Calu3 (cell line): ENCODE data around the gene TMEM168. TPM values are rescaled to one million over a fixed set of nuclear protein-coding genes. Genes with fewer than 3 reads are reported as not detected.
"Not testable (repeated sequence)": the region's sequence is repeated elsewhere in the genome, so short reads cannot be mapped to it uniquely, and the experiment has no call there.

ENCODE experiments used
- BruUV-seq: library from RNA; stranded (reverse); fragments of 400-500 nt; replicated peaks from 2 replicates; lab custom pipeline; 2021; lab: Mats Ljungman, UMichigan
- CTCF ChIA-PET: fragments of 300-600 bp; sonication (Branson Sonifier 250); formaldehyde crosslinking; loops from one replicate; lab custom pipeline; 2022; ENCODE audit warnings: antibody characterized with exemption; lab: Charles Lee
- DNase-seq: peaks from one replicate; pipeline ENCODE4 v3.0.0; 2022
- H3K27ac Mint-ChIP-seq: one replicate; pipeline ENCODE4 v1.8.0; 2022; ENCODE audit warnings: mixed read lengths; ENCODE audit not compliant: unreplicated experiment
- H3K27me3 Mint-ChIP-seq: one replicate; pipeline ENCODE4 v1.8.0; 2022; ENCODE audit warnings: mixed read lengths; ENCODE audit not compliant: unreplicated experiment
- H3K36me3 Mint-ChIP-seq: one replicate; pipeline ENCODE4 v1.8.0; 2022; ENCODE audit warnings: mild to moderate bottlenecking, moderate library complexity, mixed read lengths; ENCODE audit not compliant: insufficient read depth, unreplicated experiment
- H3K4me1 Mint-ChIP-seq: one replicate; pipeline ENCODE4 v1.8.0; 2022; ENCODE audit warnings: mild to moderate bottlenecking, low read depth, mixed read lengths; ENCODE audit not compliant: unreplicated experiment
- H3K4me3 Mint-ChIP-seq: one replicate; pipeline ENCODE4 v1.8.0; 2022; ENCODE audit warnings: mild to moderate bottlenecking, low read depth, moderate library complexity, mixed read lengths; ENCODE audit not compliant: unreplicated experiment
- H3K9me3 Mint-ChIP-seq: one replicate; pipeline ENCODE4 v1.8.0; 2022; ENCODE audit warnings: low read depth, mixed read lengths; ENCODE audit not compliant: unreplicated experiment
- CTCF ChIP-seq: fragments of 200-600 bp; IDR thresholded peaks from one replicate; pipeline ENCODE4 v1.8.0; 2022; ENCODE audit warnings: antibody characterized with exemption; ENCODE audit not compliant: unreplicated experiment
- intact Hi-C: fragments of 100-400 bp; cut with micrococcal nuclease; formaldehyde crosslinking; loops from one replicate; pipeline ENCODE4 v1.10.0; 2022; ENCODE audit not compliant: unreplicated experiment
- total RNA-seq: library from RNA; stranded (reverse); gene quantifications from 2 replicates; pipeline ENCODE4 v1.2.3, GENCODE V29; 2022

Gene TMEM168
- total RNA-seq, 1 experiment from 2014 or later = 20.6 TPM

GRCh38 chr7:112800486-112800885 lies 10.3 kb upstream of the TMEM168 start:
- CTCF ChIA-PET = no interaction called here
- H3K36me3 Mint-ChIP-seq = no peaks in the 10 kb centered on the region
- H3K27me3 Mint-ChIP-seq = peaks cover 5% of the 10 kb centered on the region
- TF ChIP-seq CTCF = no peak
- no peak overlapping the region for H3K4me3 Mint-ChIP-seq
- H3K4me1 Mint-ChIP-seq = no peaks in the 10 kb centered on the region
- DNase-seq = no peak
- no peaks in the 10 kb centered on the region for H3K9me3 Mint-ChIP-seq
- intact Hi-C loops = no loop called here
- no peak overlapping the region for H3K27ac Mint-ChIP-seq
- BruUV-seq = no TSS peak

GRCh38 chr7:112799448-112800120 lies 9.4 kb upstream of the TMEM168 start:
- TF ChIP-seq CTCF = no peak
- no peak overlapping the region for H3K4me3 Mint-ChIP-seq
- H3K4me1 Mint-ChIP-seq = no peaks in the 10 kb centered on the region
- no peaks in the 10 kb centered on the region for H3K9me3 Mint-ChIP-seq
- DNase-seq = no peak
- H3K36me3 Mint-ChIP-seq = no peaks in the 10 kb centered on the region
- no peaks in the 10 kb centered on the region for H3K27me3 Mint-ChIP-seq
- CTCF ChIA-PET = no interaction called here
- H3K27ac Mint-ChIP-seq = no peak overlapping the region
- no TSS peak for BruUV-seq
- intact Hi-C loops = loop anchor here (10.0 kb wide), 1 partner anchor 345 kb away; the partner anchor contains the start of gene IFRD1

- H3K4me3 Mint-ChIP-seq = no peak overlapping the region
- no peak for DNase-seq
- no TSS peak for BruUV-seq
- TF ChIP-seq CTCF = no peak
- CTCF ChIA-PET = no interaction called here
- H3K4me1 Mint-ChIP-seq = no peaks in the 10 kb centered on the region
- intact Hi-C loops = loop anchor here (10.0 kb wide), 1 partner anchor 344 kb away; the partner anchor contains the start of gene IFRD1
- H3K9me3 Mint-ChIP-seq = no peaks in the 10 kb centered on the region
- no peaks in the 10 kb centered on the region for H3K36me3 Mint-ChIP-seq
- H3K27me3 Mint-ChIP-seq = no peaks in the 10 kb centered on the region
- no peak overlapping the region for H3K27ac Mint-ChIP-seq
These were observed 8.3 kb upstream of the TMEM168 start for GRCh38 chr7:112798274-112799159.

GRCh38 chr7:112796552-112796951 lies 6.4 kb upstream of the TMEM168 start:
- H3K4me3 Mint-ChIP-seq, H3K27ac Mint-ChIP-seq, H3K4me1 Mint-ChIP-seq, CTCF ChIA-PET, DNase-seq, H3K9me3 Mint-ChIP-seq, H3K36me3 Mint-ChIP-seq, H3K27me3 Mint-ChIP-seq, BruUV-seq: not testable (repeated sequence)
- intact Hi-C loops = loop anchor here (10.0 kb wide), 1 partner anchor 342 kb away; the partner anchor contains the start of gene IFRD1
